ENCODE data around the gene TDRD9. TPM values are rescaled to one million over a fixed set of nuclear protein-coding genes. Genes with fewer than 3 reads are reported as not detected.

TDRD9 gene
- total and polyA plus RNA-seq, 2 experiments from 2014 or later, result 0.73 to 1.3 TPM

DNA sequence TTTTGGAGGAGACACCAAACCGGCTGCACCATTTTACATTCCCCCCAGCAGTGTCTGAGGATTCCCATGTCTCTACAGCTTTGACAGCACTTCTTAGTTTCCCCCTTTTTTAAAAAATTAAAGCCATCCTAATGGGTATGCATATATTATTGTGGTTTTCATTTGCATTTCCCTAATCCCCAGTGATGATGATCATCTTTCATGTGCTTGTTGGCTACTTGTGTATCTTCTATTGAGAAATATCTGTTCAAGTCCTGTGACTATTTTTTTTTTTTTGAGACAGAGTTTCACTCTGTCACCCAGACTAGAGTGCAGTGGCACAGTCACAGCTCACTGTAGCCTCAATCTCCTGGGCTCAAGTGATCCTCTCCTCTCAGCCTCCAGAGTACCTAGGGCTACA, 134.0 kb downstream of the TDRD9 start:
- Histone ChIP-seq H4K20me1 (ENCODE audit: insufficient read depth, poor library complexity, severe bottlenecking) (no peaks in the 10 kb centered on the region), H3K4me1 (ENCODE audit: insufficient read depth) (no peaks in the 10 kb centered on the region), H3K9me3 (ENCODE audit: low read depth) (no peaks in the 10 kb centered on the region), H2AFZ (no peak overlapping the region), H3K4me3 (no peak overlapping the region), H3K9me2 (replicated peaks; ENCODE audit: insufficient read depth) (no peaks in the 10 kb centered on the region), H3K4me2 (no peak overlapping the region), H3K36me3 (replicated peaks; ENCODE audit: insufficient read depth, low read depth) (no peaks in the 10 kb centered on the region), H3K27ac (no peak overlapping the region), H3K79me2 (no peaks in the 10 kb centered on the region), H3K27me3 (no peaks in the 10 kb centered on the region)
- 96% methylated on average over 1 of the region's 1 CpG for WGBS (ENCODE audit: low lambda C conversion rate, missing lambda C conversion rate)
- no peak for TF ChIP-seq EZH2phosphoT487 (IDR thresholded peaks at IDR 0.05; ENCODE audit: low read depth, severe bottlenecking, unreplicated experiment)
- TF ChIP-seq EZH2 (IDR thresholded peaks at IDR 0.05; ENCODE audit: borderline replicate concordance), result no peak
- TF ChIP-seq, protein P1, sequence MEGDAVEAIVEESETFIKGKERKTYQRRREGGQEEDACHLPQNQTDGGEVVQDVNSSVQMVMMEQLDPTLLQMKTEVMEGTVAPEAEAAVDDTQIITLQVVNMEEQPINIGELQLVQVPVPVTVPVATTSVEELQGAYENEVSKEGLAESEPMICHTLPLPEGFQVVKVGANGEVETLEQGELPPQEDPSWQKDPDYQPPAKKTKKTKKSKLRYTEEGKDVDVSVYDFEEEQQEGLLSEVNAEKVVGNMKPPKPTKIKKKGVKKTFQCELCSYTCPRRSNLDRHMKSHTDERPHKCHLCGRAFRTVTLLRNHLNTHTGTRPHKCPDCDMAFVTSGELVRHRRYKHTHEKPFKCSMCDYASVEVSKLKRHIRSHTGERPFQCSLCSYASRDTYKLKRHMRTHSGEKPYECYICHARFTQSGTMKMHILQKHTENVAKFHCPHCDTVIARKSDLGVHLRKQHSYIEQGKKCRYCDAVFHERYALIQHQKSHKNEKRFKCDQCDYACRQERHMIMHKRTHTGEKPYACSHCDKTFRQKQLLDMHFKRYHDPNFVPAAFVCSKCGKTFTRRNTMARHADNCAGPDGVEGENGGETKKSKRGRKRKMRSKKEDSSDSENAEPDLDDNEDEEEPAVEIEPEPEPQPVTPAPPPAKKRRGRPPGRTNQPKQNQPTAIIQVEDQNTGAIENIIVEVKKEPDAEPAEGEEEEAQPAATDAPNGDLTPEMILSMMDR (IDR thresholded peaks at IDR 0.05; ENCODE audit: poor library complexity), result no peak
- DNase-seq (ENCODE audit: low spot score), result no peak

DNA sequence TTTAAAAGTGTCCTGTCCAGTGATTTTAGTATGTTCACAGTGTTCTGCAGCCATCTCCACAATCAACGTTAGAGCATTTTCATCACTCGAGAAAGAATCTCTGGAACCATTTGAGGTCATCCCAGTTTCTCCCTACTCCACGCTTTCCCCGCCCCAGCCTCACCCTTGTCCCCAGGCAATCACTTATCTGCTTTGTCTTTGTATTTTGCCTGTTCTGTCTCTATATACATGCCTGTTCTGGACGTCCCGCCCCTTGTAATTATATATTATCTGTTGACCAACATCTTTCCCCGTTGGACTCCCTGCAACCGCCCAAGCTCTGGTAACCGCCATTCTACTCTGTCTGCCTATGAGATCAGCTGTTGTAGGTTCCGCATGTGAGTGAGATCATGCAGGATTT, 135.7 kb downstream of the TDRD9 start:
- 78% methylated on average over 10 of the region's 10 CpGs for whole genome bisulfite sequencing (ENCODE audit: low lambda C conversion rate, missing lambda C conversion rate)
- H4K20me1 ChIP-seq (ENCODE audit: insufficient read depth, poor library complexity, severe bottlenecking), result no peaks in the 10 kb centered on the region
- H3K27ac ChIP-seq, result no peak overlapping the region
- H3K9me3 ChIP-seq (ENCODE audit: low read depth), result no peaks in the 10 kb centered on the region
- H3K36me3 ChIP-seq (replicated peaks; ENCODE audit: insufficient read depth, low read depth), result no peaks in the 10 kb centered on the region
- H3K4me3 ChIP-seq, result no peak overlapping the region
- H3K9me2 ChIP-seq (replicated peaks; ENCODE audit: insufficient read depth), result no peaks in the 10 kb centered on the region
- no peaks in the 10 kb centered on the region for H3K4me1 ChIP-seq (ENCODE audit: insufficient read depth)
- TF ChIP-seq, protein P1 (IDR thresholded peaks at IDR 0.05; ENCODE audit: poor library complexity), result no peak
- no peak for TF ChIP-seq EZH2phosphoT487 (IDR thresholded peaks at IDR 0.05; ENCODE audit: low read depth, severe bottlenecking, unreplicated experiment)
- TF ChIP-seq EZH2 (IDR thresholded peaks at IDR 0.05; ENCODE audit: borderline replicate concordance), result no peak
- H3K27me3 ChIP-seq, result no peaks in the 10 kb centered on the region
- no peak overlapping the region for H3K4me2 ChIP-seq
- H3K79me2 ChIP-seq, result no peaks in the 10 kb centered on the region
- no peak for DNase-seq (ENCODE audit: low spot score)
- no peak overlapping the region for H2AFZ ChIP-seq

DNA sequence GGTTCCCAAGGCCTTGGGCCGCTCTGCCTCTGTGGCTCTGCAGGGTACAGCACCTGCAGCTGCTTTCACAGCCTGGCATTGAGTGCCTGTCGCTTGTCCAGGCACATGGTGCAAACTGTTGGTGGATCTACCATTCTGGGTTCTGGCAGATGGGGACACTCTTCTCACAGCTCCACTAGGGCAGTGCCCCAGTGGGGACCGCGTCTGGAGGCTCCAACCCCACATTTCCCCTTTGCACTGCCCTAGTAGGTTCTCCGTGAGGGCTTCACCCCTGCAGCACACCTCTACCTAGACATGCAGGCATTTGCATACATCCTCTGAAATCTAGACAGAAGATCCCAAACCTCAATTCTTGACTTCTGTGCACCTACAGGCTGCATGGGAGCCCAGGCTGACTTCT, 138.0 kb downstream of the TDRD9 start:
- no peak overlapping the region for H3K27ac ChIP-seq
- DNase-seq (ENCODE audit: low spot score), result no peak
- no peaks in the 10 kb centered on the region for H3K27me3 ChIP-seq
- WGBS (ENCODE audit: low lambda C conversion rate, missing lambda C conversion rate), result 76% methylated on average over 5 of the region's 5 CpGs
- no peak overlapping the region for H3K4me2 ChIP-seq
- TF ChIP-seq EZH2 (IDR thresholded peaks at IDR 0.05; ENCODE audit: borderline replicate concordance) (no peak), EZH2phosphoT487 (IDR thresholded peaks at IDR 0.05; ENCODE audit: low read depth, severe bottlenecking, unreplicated experiment) (no peak)
- TF ChIP-seq, protein P1 (IDR thresholded peaks at IDR 0.05; ENCODE audit: poor library complexity), result no peak
- H2AFZ ChIP-seq, result no peak overlapping the region
- H3K4me3 ChIP-seq, result no peak overlapping the region
- H3K9me2 ChIP-seq (replicated peaks; ENCODE audit: insufficient read depth), result no peaks in the 10 kb centered on the region
- H3K4me1 ChIP-seq (ENCODE audit: insufficient read depth), result no peaks in the 10 kb centered on the region
- no peaks in the 10 kb centered on the region for H3K9me3 ChIP-seq (ENCODE audit: low read depth)
- H4K20me1 ChIP-seq (ENCODE audit: insufficient read depth, poor library complexity, severe bottlenecking), result no peaks in the 10 kb centered on the region
- no peaks in the 10 kb centered on the region for H3K36me3 ChIP-seq (replicated peaks; ENCODE audit: insufficient read depth, low read depth)
- no peaks in the 10 kb centered on the region for H3K79me2 ChIP-seq

All from hepatocyte (in vitro differentiated cells).